Measurements from ENCODE around the gene LIMK2.
"Not testable (repeated sequence)": the region's sequence is repeated elsewhere in the genome, so short reads cannot be mapped to it uniquely, and the experiment has no call there.

Gene LIMK2

GRCh38 chr22:31295360-31295759, 83.3 kb downstream of the LIMK2 start:
- DNase-seq = peak; percentile 70 to 79

- DNase-seq = peak; percentile 73 to 91
Observed at GRCh38 chr22:31295831-31296657, 83.9 kb downstream of the LIMK2 start.

- no peak for DNase-seq
Observed at GRCh38 chr22:31300896-31301295, 88.8 kb downstream of the LIMK2 start.

- no peak for DNase-seq
Observed at GRCh38 chr22:31302006-31302405, 89.9 kb downstream of the LIMK2 start.

GRCh38 chr22:31302537-31302936, 90.4 kb downstream of the LIMK2 start:
- DNase-seq = no peak

GRCh38 chr22:31305194-31305593, 93.1 kb downstream of the LIMK2 start:
- no peak for DNase-seq

GRCh38 chr22:31308181-31308580, 96.1 kb downstream of the LIMK2 start:
- no peak for DNase-seq

- peak; percentile 59 to 67 for DNase-seq
Observed at GRCh38 chr22:31313366-31314147, 101.5 kb downstream of the LIMK2 start.

GRCh38 chr22:31314220-31314619, 102.1 kb downstream of the LIMK2 start:
- not testable (repeated sequence) for DNase-seq

GRCh38 chr22:31321421-31321820, 109.3 kb downstream of the LIMK2 start:
- no peak for DNase-seq

- DNase-seq = no peak
Observed at GRCh38 chr22:31323578-31324550, 111.8 kb downstream of the LIMK2 start.

GRCh38 chr22:31326877-31327276, 114.8 kb downstream of the LIMK2 start:
- no peak for DNase-seq

- DNase-seq = no peak
Observed at GRCh38 chr22:31327806-31328543, 115.9 kb downstream of the LIMK2 start.

- DNase-seq = no peak
Observed at GRCh38 chr22:31328544-31328960, 116.5 kb downstream of the LIMK2 start.

- no peak for DNase-seq
Observed at GRCh38 chr22:31329029-31329428, 116.9 kb downstream of the LIMK2 start.
